ENCODE results near the gene MOCOS. TPM values are rescaled to one million over a fixed set of nuclear protein-coding genes. Genes with fewer than 3 reads are reported as not detected.
"Not testable (repeated sequence)": the region's sequence is repeated elsewhere in the genome, so short reads cannot be mapped to it uniquely, and the experiment has no call there.

Gene MOCOS
- total RNA-seq, 1 donor from 2014 or later, result 24.5 TPM

GRCh38 chr18:36199691-36200295 is 12.5 kb downstream of the MOCOS start:
- DNase-seq (ENCODE audit: low read depth), result no peak
- no peaks in the 10 kb centered on the region for H3K27me3 ChIP-seq (ENCODE audit: control insufficient read depth, insufficient read depth, low read length)
- TF ChIP-seq CTCF (IDR thresholded peaks at IDR 0.05; ENCODE audit: insufficient read depth, low read length, severe bottlenecking), result no peak
- H3K36me3 ChIP-seq (ENCODE audit: control insufficient read depth, insufficient read depth, low read length), result peaks cover 10% of the 10 kb centered on the region
- no peak overlapping the region for H3K4me3 ChIP-seq (ENCODE audit: low read depth, low read length)
- FAIRE-seq, result no peak

DNA sequence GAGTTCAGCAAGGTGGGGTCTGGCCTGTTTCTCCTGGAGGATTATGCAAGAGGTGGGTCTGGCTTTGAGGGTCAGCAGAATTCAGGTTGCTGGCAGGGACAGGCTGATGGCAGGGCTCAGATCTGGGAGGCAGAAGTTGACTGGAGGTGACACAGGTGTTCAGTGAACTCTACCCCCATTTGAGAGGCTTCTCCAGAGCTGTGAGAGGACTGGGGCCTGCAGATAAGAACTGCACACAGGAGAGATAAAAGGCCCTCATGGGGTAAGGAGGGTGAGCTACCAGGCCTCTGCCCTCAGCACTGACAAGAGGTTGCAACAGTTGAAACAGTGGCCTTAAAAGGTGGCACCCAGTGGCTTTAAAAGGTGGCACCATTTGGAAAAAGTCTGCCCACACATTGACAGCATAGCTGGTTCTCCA is 13.1 kb downstream of the MOCOS start:
- H3K27me3 ChIP-seq (ENCODE audit: control insufficient read depth, insufficient read depth, low read length), result no peaks in the 10 kb centered on the region
- peaks cover 13% of the 10 kb centered on the region for H3K36me3 ChIP-seq (ENCODE audit: control insufficient read depth, insufficient read depth, low read length)
- TF ChIP-seq CTCF (IDR thresholded peaks at IDR 0.05; ENCODE audit: insufficient read depth, low read length, severe bottlenecking), result no peak
- DNase-seq (ENCODE audit: low read depth), result no peak
- no peak overlapping the region for H3K4me3 ChIP-seq (ENCODE audit: low read depth, low read length)
- FAIRE-seq, result no peak

DNA sequence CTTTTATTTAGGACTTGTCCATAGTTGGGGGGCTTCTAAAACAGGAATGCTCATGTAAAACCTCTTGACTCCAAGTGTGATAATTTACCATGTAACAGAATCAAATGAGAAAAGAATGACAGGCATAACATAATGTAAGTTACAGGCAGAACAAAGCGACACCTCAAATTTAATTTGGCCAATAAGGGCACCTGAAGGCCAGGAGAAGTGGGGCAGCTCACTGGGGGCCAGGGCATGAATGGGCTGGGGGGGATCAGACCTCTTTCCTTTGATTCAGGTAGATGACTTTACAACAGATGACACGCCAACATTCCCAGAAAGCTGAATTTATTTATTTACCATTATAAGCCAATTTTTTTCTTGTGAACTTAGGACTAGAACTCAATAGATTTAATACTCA is 14.5 kb downstream of the MOCOS start:
- no peak for DNase-seq (ENCODE audit: low read depth)
- H3K36me3 ChIP-seq (ENCODE audit: control insufficient read depth, insufficient read depth, low read length), result peaks cover 15% of the 10 kb centered on the region
- H3K27me3 ChIP-seq (ENCODE audit: control insufficient read depth, insufficient read depth, low read length), result no peaks in the 10 kb centered on the region
- FAIRE-seq, result no peak
- TF ChIP-seq CTCF (IDR thresholded peaks at IDR 0.05; ENCODE audit: insufficient read depth, low read length, severe bottlenecking), result no peak
- no peak overlapping the region for H3K4me3 ChIP-seq (ENCODE audit: low read depth, low read length)

DNA sequence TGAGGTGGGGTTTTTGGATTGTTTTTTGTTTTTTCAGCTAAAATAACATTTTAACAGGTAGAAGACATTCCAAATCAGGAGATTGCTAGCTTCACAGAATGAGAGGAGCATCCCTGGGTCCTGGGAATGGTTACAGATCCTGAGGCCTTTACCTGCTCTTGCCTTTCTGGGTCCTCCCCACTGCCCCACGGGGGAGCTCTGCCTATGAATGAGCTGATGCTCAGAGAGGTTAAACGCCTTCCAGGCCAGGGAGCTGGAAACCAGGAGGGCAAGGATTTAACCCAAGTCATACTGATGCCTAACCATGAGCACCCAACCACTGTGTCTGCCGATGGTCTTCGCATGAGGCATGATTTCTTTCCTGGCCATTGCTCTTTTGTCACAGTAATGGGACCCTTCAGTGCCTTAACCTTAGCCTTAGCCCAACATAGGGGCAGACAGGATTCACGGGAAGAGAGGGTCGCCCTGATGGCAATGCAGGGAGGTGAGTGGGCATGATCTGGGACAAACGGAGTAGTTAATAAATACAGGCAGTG is 16.1 kb downstream of the MOCOS start:
- Histone ChIP-seq H3K27me3 (ENCODE audit: control insufficient read depth, insufficient read depth, low read length) (no peaks in the 10 kb centered on the region), H3K36me3 (ENCODE audit: control insufficient read depth, insufficient read depth, low read length) (peaks cover 17% of the 10 kb centered on the region), H3K4me3 (ENCODE audit: low read depth, low read length) (no peak overlapping the region)
- FAIRE-seq, result no peak
- no peak for DNase-seq (ENCODE audit: low read depth)
- no peak for TF ChIP-seq CTCF (IDR thresholded peaks at IDR 0.05; ENCODE audit: insufficient read depth, low read length, severe bottlenecking)

DNA sequence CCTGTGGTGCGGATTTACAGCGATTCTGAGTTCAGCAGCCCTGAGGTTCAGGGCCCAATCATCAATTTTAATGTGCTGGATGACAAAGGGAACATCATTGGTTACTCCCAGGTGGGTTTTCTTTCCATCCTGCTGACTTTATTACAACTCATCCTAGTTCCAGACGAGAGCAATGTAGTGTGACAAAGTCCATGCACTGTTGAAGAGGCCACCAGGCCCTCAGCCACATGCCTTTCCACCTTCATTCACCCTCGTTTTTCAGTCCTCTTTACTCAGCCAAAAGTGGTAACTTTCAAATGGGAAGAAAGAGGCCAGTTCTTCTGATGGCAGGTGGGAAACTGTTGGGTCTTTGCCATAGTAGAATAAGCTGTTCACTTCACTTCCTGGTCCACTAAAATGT is 17.9 kb downstream of the MOCOS start:
- TF ChIP-seq CTCF (IDR thresholded peaks at IDR 0.05; ENCODE audit: insufficient read depth, low read length, severe bottlenecking), result no peak
- DNase-seq (ENCODE audit: low read depth), result no peak

GRCh38 chr18:36207303-36207702 is 20.0 kb downstream of the MOCOS start:
- FAIRE-seq, result no peak
- Histone ChIP-seq H3K4me3 (ENCODE audit: low read depth, low read length) (no peak overlapping the region), H3K27me3 (ENCODE audit: control insufficient read depth, insufficient read depth, low read length) (no peaks in the 10 kb centered on the region), H3K36me3 (ENCODE audit: control insufficient read depth, insufficient read depth, low read length) (peaks cover 25% of the 10 kb centered on the region)
- no peak for TF ChIP-seq CTCF (IDR thresholded peaks at IDR 0.05; ENCODE audit: insufficient read depth, low read length, severe bottlenecking)
- no peak for DNase-seq (ENCODE audit: low read depth)

More for the DNA sequence above, 17.9 kb downstream of the MOCOS start:
- Histone ChIP-seq H3K36me3 (ENCODE audit: control insufficient read depth, insufficient read depth, low read length) (peaks cover 15% of the 10 kb centered on the region), H3K4me3 (ENCODE audit: low read depth, low read length) (no peak overlapping the region), H3K27me3 (ENCODE audit: control insufficient read depth, insufficient read depth, low read length) (no peaks in the 10 kb centered on the region)
- FAIRE-seq, result no peak

DNA sequence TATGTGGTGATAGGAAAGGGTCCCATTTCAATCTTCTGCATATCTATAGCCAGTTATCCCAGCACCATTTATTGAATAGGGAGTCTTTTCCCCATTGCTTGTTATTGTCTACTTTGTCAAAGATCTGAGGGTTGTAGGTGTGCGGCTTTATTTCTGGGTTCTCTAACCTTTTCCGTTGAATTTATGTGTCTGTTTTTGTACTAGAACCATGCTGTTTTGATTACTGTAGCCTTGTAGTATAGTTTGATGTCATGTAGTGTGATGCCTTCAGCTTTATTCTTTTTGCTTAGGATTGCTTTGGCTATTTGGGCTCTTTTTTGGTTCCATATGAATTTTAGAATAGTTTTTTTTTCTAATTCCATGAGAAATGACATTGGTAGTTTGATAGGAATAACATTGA is 20.7 kb downstream of the MOCOS start:
- not testable (repeated sequence) for DNase-seq (ENCODE audit: low read depth); H3K27me3 ChIP-seq (ENCODE audit: control insufficient read depth, insufficient read depth, low read length); FAIRE-seq; H3K4me3 ChIP-seq (ENCODE audit: low read depth, low read length)
- peaks cover 29% of the 10 kb centered on the region for H3K36me3 ChIP-seq (ENCODE audit: control insufficient read depth, insufficient read depth, low read length)
